ENCODE data around the gene RCVRN. TPM values are rescaled to one million over a fixed set of nuclear protein-coding genes. Genes with fewer than 3 reads are reported as not detected.

The RCVRN gene
- polyA plus RNA-seq, 1 of the 3 experiments (the other 2 are of a cell fraction), result not detected

- TF ChIP-seq TEAD4 (IDR thresholded peaks at IDR 0.05; ENCODE audit: borderline replicate concordance, insufficient read depth), result no peak
- TF ChIP-seq USF1 (IDR thresholded peaks at IDR 0.05; ENCODE audit: borderline replicate concordance, low read depth), result no peak
- TF ChIP-seq USF2 (IDR thresholded peaks at IDR 0.05; ENCODE audit: borderline replicate concordance, low read depth, low read length), result no peak
- no peak overlapping the region for H3K4me2 ChIP-seq
- POLR2A ChIA-PET, result no interaction called here
- no peaks in the 10 kb centered on the region for H3F3A ChIP-seq (replicated peaks; ENCODE audit: insufficient read depth)
- H3K36me3 ChIP-seq (replicated peaks in 1 of 2; ENCODE audit: control insufficient read depth in 1 of 2, insufficient read depth in 2 of 2, low read length in 1 of 2), result no peaks in the 10 kb centered on the region
- no peak for DNase-seq
- no peak overlapping the region for H3K4me3 ChIP-seq (ENCODE audit: low read depth in 2 of 2, low read length in 1 of 2)
- no peak overlapping the region for H3K27ac ChIP-seq (ENCODE audit: low read depth in 2 of 2, low read length in 1 of 2)
- H3K9me3 ChIP-seq, result peaks cover 10% of the 10 kb centered on the region; the same call in 1 of the 2 replicates
- no peaks in the 10 kb centered on the region for H3K4me1 ChIP-seq (ENCODE audit: control insufficient read depth in 1 of 2, insufficient read depth in 2 of 2, low read depth in 1 of 2, low read length in 1 of 2)
- WGBS (ENCODE audit: low lambda C conversion rate), result 0% methylated on average over 3 of the region's 3 CpGs
- no peaks in the 10 kb centered on the region for H4K20me1 ChIP-seq (ENCODE audit: insufficient read depth)
- H3K79me2 ChIP-seq (ENCODE audit: insufficient read depth), result no peaks in the 10 kb centered on the region
- CTCF ChIA-PET, result interaction anchor here (1.0 kb wide), 1 partner anchor 24 kb away, joined by 3 read pairs; no protein-coding TSS in a partner anchor
- no peak overlapping the region for H3K9ac ChIP-seq
- no peaks in the 10 kb centered on the region; the same call in 1 of the 2 replicates for H3K27me3 ChIP-seq (ENCODE audit: insufficient read depth)
- no peak overlapping the region for H2AFZ ChIP-seq (ENCODE audit: low read depth)
- no peaks in the 10 kb centered on the region for H3K9me2 ChIP-seq
Measured at GRCh38 chr17:9880582-9880999, 24.5 kb downstream of the RCVRN start.

GRCh38 chr17:9878786-9879525 is 26.1 kb downstream of the RCVRN start:
- CTCF ChIA-PET, result interaction anchor here (0.6 kb wide), 1 partner anchor 22 kb away, joined by 3 read pairs; no protein-coding TSS in a partner anchor
- H3K9me2 ChIP-seq, result no peaks in the 10 kb centered on the region
- H3K4me1 ChIP-seq (ENCODE audit: control insufficient read depth in 1 of 2, insufficient read depth in 2 of 2, low read depth in 1 of 2, low read length in 1 of 2), result no peaks in the 10 kb centered on the region
- H3K4me3 ChIP-seq (ENCODE audit: low read depth in 2 of 2, low read length in 1 of 2), result no peak overlapping the region
- H3F3A ChIP-seq (replicated peaks; ENCODE audit: insufficient read depth), result no peaks in the 10 kb centered on the region
- H3K9ac ChIP-seq, result no peak overlapping the region
- H3K27me3 ChIP-seq (ENCODE audit: insufficient read depth), result no peaks in the 10 kb centered on the region; the same call in 1 of the 2 replicates
- POLR2A ChIA-PET, result no interaction called here
- H3K9me3 ChIP-seq, result peaks cover 10% of the 10 kb centered on the region; the same call in 1 of the 2 replicates
- DNase-seq, result no peak
- H3K27ac ChIP-seq (ENCODE audit: low read depth in 2 of 2, low read length in 1 of 2), result no peak overlapping the region
- no peak overlapping the region for H2AFZ ChIP-seq (ENCODE audit: low read depth)
- no peaks in the 10 kb centered on the region for H3K36me3 ChIP-seq (replicated peaks in 1 of 2; ENCODE audit: control insufficient read depth in 1 of 2, insufficient read depth in 2 of 2, low read length in 1 of 2)
- H4K20me1 ChIP-seq (ENCODE audit: insufficient read depth), result no peaks in the 10 kb centered on the region
- H3K4me2 ChIP-seq, result no peak overlapping the region
- no peak for TF ChIP-seq POLR2AphosphoS5 (IDR thresholded peaks at IDR 0.05; ENCODE audit: low read depth, low read length)
- TF ChIP-seq USF1 (IDR thresholded peaks at IDR 0.05; ENCODE audit: borderline replicate concordance, low read depth), result no peak
- no peak for TF ChIP-seq EP300 (IDR thresholded peaks at IDR 0.05; ENCODE audit: borderline replicate concordance in 1 of 2, low read depth in 1 of 2, low read length in 1 of 2)
- TF ChIP-seq SMC3 (IDR thresholded peaks at IDR 0.05; ENCODE audit: low read depth, low read length), result no peak
- TF ChIP-seq USF2 (IDR thresholded peaks at IDR 0.05; ENCODE audit: borderline replicate concordance, low read depth, low read length), result no peak
- TF ChIP-seq RFX5 (IDR thresholded peaks at IDR 0.05; ENCODE audit: low read length), result no peak
- TF ChIP-seq JUND (IDR thresholded peaks at IDR 0.05), result no peak
- TF ChIP-seq MXI1 (IDR thresholded peaks at IDR 0.05; ENCODE audit: low read depth, low read length), result no peak
- no peak for TF ChIP-seq RAD21 (IDR thresholded peaks at IDR 0.05; ENCODE audit: low read length)
- no peak for TF ChIP-seq TEAD4 (IDR thresholded peaks at IDR 0.05; ENCODE audit: borderline replicate concordance, insufficient read depth)
- no peak for TF ChIP-seq IRF3 (IDR thresholded peaks at IDR 0.05; ENCODE audit: low read depth, low read length)
- 12% methylated on average over 8 of the region's 8 CpGs for WGBS (ENCODE audit: low lambda C conversion rate)
- no peaks in the 10 kb centered on the region for H3K79me2 ChIP-seq (ENCODE audit: insufficient read depth)
